Tibial nerve (tissue), 4 donors: ENCODE measurements around the gene KCNQ1. TPM values are rescaled to one million over a fixed set of nuclear protein-coding genes. Genes with fewer than 3 reads are reported as not detected.

Experiments
- DNase-seq, 2 donors: peaks; one replicate each; pipeline ENCODE4 v3.0.0-alpha.2; 2019; ENCODE audit warnings: low spot score in 2 of 2
- H3K27ac ChIP-seq, 4 donors: fragments of 200-600 bp; sonication (generic) in 3 of 4; one replicate each; pipeline ENCODE4 v1.5.1; 2017 to 2019; ENCODE audit warnings: mild to moderate bottlenecking in 1 of 4
- H3K27me3 ChIP-seq, 2 donors: fragments of 200-600 bp; sonication (generic) in 1 of 2; one replicate each; pipeline versions ENCODE4 v1.5.1 to v1.6.0; 2017 to 2019
- H3K36me3 ChIP-seq, 3 donors: fragments of 200-600 bp; sonication (generic); one replicate each; pipeline ENCODE4 v1.5.1; 2018 to 2019
- H3K4me1 ChIP-seq, 4 donors: fragments of 200-600 bp; sonication (generic) in 3 of 4; one replicate each; pipeline ENCODE4 v1.5.1; 2017 to 2019
- H3K4me3 ChIP-seq, 4 donors: fragments of 200-600 bp; sonication (generic) in 3 of 4; one replicate each; pipeline ENCODE4 v1.5.1; 2017 to 2019; ENCODE audit warnings: mild to moderate bottlenecking in 1 of 4, moderate library complexity in 1 of 4
- H3K9me3 ChIP-seq, 4 donors: fragments of 200-600 bp; sonication (generic) in 3 of 4; one replicate each; pipeline ENCODE4 v1.5.1; 2017 to 2019
- EP300 ChIP-seq, 2 donors: sonication (generic); formaldehyde crosslinking; IDR thresholded peaks; one replicate each; pipeline ENCODE4 v1.6.1; 2017; ENCODE audit warnings: antibody characterized with exemption in 2 of 2, mild to moderate bottlenecking in 1 of 2
- POLR2A ChIP-seq, 2 donors: fragments of 450-650 bp; IDR thresholded peaks; one replicate each; pipeline ENCODE4 v1.6.1; 2017; ENCODE audit warnings: antibody characterized with exemption in 2 of 2, mild to moderate bottlenecking in 2 of 2, moderate library complexity in 2 of 2
- WGBS, 2 donors: methylation state at CpG; one replicate each; pipeline ENCODE4 v1.1.5; 2018; 5-methylcytosine and 5-hydroxymethylcytosine counted together
- total RNA-seq, 4 donors: library from RNA; depleted of rRNA; stranded (reverse); fragments of >200 nt; gene quantifications; one replicate each; pipeline ENCODE4 v1.1.0, GENCODE V29; 2016
- TF ChIP-seq, protein P1 (sequence below), 5 experiments: fragments of 200-600 bp in 3 of 5; fragments of 450-650 bp in 2 of 5; sonication (generic) in 3 of 5; IDR thresholded peaks; one replicate each; pipeline ENCODE4 v1.5.1; 2016 to 2019; ENCODE audit warnings: antibody characterized with exemption in 5 of 5, mild to moderate bottlenecking in 3 of 5, moderate library complexity in 2 of 5

KCNQ1 gene
- total RNA-seq, 4 donors from 2014 or later = 3.5 to 11.4 (median 7.5) TPM

DNA sequence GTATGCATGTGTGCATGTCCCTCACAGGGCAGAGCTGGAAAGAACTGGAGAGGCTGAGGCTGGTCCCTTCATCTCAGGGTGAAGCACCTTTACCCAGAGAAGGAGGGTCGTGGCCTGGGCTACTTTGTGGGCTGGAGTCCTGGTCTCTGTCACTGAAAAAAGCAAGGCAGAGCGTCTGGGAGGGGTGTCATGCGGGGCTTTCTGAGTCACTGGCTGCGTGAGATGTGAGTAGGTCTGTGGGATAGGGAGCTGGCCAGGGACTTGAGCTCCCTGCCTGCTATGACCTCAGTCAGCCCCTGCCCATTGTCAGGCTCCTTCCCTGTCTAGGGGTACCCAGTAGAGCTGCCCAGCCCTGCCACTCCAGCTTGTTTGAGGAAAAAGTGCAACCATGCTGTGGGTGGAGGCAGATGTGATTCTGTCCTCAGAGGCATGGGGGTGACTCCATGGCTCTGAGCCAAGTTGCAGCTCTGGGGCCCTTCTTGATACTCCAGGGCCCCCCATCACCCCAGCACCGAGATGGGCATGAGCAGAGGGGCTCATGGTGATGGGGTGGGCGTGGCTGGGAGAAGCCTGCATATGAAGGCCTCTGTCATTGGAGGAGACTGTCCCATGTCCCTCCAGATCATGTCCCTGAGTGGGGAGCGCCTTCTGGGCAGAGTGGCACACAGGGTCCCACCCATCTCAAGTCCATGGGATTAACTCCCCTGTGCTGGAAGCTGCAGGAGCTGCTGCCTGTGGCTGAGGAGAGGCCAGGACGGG lies 27.8 kb downstream of the KCNQ1 start:
- Histone ChIP-seq H3K9me3 (no peaks in the 10 kb centered on the region), H3K36me3 (no peaks in the 10 kb centered on the region), H3K4me1 (no peaks in the 10 kb centered on the region), H3K27me3 (peaks cover 0 to 4% of the 10 kb centered on the region in 2 donors), H3K27ac (no peak overlapping the region), H3K4me3 (no peak overlapping the region)
- WGBS, 2 donors = 56 to 69% methylated on average over 8 of the region's 8 CpGs
- TF ChIP-seq, protein P1, sequence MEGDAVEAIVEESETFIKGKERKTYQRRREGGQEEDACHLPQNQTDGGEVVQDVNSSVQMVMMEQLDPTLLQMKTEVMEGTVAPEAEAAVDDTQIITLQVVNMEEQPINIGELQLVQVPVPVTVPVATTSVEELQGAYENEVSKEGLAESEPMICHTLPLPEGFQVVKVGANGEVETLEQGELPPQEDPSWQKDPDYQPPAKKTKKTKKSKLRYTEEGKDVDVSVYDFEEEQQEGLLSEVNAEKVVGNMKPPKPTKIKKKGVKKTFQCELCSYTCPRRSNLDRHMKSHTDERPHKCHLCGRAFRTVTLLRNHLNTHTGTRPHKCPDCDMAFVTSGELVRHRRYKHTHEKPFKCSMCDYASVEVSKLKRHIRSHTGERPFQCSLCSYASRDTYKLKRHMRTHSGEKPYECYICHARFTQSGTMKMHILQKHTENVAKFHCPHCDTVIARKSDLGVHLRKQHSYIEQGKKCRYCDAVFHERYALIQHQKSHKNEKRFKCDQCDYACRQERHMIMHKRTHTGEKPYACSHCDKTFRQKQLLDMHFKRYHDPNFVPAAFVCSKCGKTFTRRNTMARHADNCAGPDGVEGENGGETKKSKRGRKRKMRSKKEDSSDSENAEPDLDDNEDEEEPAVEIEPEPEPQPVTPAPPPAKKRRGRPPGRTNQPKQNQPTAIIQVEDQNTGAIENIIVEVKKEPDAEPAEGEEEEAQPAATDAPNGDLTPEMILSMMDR (IDR thresholded peaks at IDR 0.05) = no peak
- TF ChIP-seq EP300 (IDR thresholded peaks at IDR 0.05) = no peak
- TF ChIP-seq POLR2A (IDR thresholded peaks at IDR 0.05) = no peak
- no peak for DNase-seq

DNA sequence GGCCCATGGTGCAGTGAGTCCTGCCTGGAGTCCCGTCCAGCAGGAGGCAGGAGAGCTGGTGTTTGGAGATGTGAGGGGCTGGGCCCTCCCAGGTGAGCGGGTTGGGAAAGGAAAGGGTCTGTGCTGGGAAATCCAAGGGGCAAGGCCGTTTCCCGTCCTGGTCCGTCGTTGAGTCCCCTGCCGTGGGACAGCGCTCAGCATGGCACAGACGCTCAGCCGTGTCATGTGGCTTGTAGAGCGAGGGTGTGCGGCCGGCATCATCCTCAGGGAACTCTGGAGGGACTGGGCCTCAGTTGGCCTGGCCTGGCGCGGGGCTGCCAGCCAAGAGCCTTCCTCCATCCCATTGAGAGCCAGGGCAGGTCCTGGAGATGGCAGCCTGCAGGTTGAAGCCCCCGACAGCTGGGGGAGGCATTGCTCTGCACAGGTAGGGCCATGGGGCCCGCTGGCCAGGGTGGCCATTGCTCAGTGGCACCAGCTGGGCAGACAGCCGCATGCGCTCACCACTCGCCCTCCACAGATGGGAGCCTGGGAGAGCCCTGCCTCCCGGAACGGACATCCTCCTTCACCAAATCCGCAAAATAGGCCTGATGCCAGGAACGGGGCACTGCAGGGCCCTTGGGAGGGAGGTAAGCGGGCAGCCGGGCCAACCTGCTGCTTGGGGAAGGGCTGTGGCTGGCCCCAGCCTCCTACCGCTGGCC lies 28.7 kb downstream of the KCNQ1 start:
- no peak overlapping the region for H3K27ac ChIP-seq
- H3K27me3 ChIP-seq = peaks cover 0 to 4% of the 10 kb centered on the region in 2 donors
- TF ChIP-seq POLR2A (IDR thresholded peaks at IDR 0.05) (no peak), EP300 (IDR thresholded peaks at IDR 0.05) (no peak)
- TF ChIP-seq, protein P1 (IDR thresholded peaks at IDR 0.05) = no peak
- no peak overlapping the region for H3K4me3 ChIP-seq
- no peaks in the 10 kb centered on the region for H3K9me3 ChIP-seq
- H3K36me3 ChIP-seq = no peaks in the 10 kb centered on the region
- WGBS, 2 donors = 87 to 91% methylated on average over 19 to 27 of the region's 27 CpGs
- no peak for DNase-seq
- no peaks in the 10 kb centered on the region for H3K4me1 ChIP-seq

DNA sequence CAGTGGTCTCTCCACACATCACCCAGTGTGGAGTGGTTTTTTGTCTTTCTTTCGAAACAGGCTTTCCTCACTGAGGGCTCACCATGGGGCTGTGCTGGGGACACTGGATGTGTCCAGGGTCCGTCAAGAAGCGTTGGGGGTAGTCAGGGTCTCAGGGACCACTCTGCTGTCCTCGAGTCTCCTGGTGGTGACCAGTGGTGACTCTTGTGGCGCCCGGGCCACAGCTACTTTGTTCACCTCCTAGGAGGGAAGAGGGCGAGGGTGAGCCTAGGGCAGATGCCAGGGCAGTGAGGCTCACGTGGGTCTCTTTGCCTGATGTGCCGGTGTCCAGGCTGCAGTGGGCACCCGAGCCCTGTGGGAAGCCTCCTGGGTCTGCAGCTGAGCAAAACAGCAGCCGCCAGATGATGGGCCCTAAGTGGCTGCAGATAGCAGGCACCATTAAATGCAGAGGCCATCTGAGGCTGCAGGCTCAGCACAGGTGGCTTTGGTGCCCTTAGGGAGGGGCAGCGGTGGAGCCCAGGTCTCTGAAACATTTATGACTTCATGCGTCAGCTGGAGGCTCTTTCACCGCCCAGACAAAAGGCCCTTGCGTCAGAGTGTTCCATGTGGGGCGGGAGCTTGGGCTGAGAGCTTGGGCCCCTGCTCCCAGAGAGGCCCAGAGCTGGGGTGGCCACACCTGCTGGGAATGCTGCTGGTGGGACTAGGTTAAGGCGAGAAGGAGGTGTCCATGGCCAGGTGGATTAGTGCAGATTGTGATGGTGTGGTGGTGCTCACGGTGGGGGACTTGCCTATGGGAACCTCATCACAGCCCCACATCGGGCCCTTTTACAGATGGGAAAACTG lies 29.5 kb downstream of the KCNQ1 start:
- TF ChIP-seq POLR2A (IDR thresholded peaks at IDR 0.05) = no peak
- TF ChIP-seq, protein P1 (IDR thresholded peaks at IDR 0.05) = no peak
- TF ChIP-seq EP300 (IDR thresholded peaks at IDR 0.05) = no peak
- DNase-seq = no peak
- Histone ChIP-seq H3K4me3 (no peak overlapping the region), H3K9me3 (peaks cover 0 to 1% (median under 1%) of the 10 kb centered on the region in 4 donors), H3K27me3 (peaks cover 0 to 4% of the 10 kb centered on the region in 2 donors), H3K27ac (no peak overlapping the region), H3K36me3 (no peaks in the 10 kb centered on the region), H3K4me1 (no peaks in the 10 kb centered on the region)
- whole genome bisulfite sequencing, 2 donors = 90% methylated on average over 10 to 12 of the region's 19 CpGs

DNA sequence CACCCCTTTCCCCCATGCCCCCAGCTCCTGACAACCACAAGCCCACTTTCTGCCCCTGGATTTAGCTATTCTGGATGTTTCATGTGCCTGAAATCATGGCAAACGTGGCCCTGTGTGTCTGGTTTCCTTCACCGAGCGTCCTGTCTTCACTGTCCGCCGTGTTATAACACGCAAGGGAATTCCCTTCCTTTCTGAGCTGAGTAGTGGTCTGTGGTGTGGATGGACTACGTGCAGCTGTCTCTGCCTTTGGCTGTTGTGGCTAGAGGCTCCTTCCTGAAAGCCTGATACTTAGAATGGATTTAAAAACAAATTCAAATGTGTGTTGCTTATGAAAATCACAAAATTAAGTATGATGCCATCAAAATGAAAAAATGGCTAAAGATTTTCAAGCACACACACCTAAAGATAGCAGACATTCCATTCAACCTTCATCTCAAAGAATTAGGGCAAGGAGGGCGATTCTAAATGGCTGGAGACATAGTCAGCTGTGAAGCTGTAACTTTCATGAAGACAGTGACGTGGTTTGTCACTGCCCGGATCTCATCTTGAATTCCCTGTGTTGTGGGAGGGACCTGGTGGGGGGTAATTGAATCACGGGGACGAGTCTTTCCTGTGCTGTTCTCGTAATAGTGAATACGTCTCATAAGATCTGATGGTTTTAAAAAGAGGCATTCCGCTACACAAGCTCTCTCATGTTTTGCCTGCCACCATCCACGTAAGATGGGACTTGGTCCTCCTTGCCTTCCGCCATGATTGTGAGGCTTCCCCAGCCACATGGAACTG lies 30.5 kb downstream of the KCNQ1 start:
- WGBS, 2 donors = 64 to 68% methylated on average over 17 of the region's 17 CpGs
- Histone ChIP-seq H3K36me3 (no peaks in the 10 kb centered on the region), H3K27ac (no peak overlapping the region), H3K9me3 (peaks cover 0 to 9% (median 1%) of the 10 kb centered on the region in 4 donors), H3K4me3 (no peak overlapping the region), H3K4me1 (no peaks in the 10 kb centered on the region), H3K27me3 (peaks cover 0 to 4% of the 10 kb centered on the region in 2 donors)
- no peak for DNase-seq
- TF ChIP-seq EP300 (IDR thresholded peaks at IDR 0.05) (no peak), POLR2A (IDR thresholded peaks at IDR 0.05) (no peak)
- TF ChIP-seq, protein P1 (IDR thresholded peaks at IDR 0.05) = no peak
